ENCODE results near the gene PNMA8C.

Gene PNMA8C

DNA sequence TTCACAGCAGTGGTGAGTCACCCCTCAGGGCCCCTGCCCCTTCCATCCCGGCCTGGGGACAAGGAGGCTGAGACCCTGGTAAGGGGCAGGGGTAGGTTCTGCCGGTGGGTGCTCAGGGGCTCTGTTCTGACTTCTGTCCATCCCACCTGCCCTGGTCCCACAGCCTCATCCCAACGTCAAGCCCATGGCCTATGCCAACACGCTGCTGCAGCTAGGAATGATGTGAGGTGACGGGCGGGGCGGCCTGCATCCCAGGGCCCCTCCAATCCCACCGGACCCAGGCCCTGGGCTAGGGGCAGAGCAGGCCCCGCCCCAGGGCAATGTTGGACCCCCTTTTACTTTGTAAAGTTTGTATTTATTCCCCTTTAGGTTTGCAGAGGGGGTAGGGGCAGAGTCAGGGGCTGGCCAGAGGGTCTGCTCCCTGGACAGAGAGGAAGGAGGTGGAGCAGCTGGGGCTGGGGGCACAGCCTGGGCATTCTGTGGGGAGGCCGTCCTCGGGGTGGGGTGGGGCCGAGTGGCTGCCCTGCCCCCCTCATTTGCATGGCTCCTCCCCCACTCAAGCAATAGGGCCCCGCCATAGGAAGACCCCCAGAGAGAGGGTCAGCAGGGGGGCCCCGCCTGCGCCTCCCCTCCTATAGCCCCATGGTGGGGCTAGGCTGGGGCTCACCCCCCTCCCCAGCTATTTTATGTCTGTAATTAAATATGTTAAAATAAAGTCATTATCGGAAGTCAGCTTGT lies 38.4 kb downstream of the PNMA8C start:
- no peak for DNase-seq (ENCODE audit: low read depth)
- TF ChIP-seq, protein P1, sequence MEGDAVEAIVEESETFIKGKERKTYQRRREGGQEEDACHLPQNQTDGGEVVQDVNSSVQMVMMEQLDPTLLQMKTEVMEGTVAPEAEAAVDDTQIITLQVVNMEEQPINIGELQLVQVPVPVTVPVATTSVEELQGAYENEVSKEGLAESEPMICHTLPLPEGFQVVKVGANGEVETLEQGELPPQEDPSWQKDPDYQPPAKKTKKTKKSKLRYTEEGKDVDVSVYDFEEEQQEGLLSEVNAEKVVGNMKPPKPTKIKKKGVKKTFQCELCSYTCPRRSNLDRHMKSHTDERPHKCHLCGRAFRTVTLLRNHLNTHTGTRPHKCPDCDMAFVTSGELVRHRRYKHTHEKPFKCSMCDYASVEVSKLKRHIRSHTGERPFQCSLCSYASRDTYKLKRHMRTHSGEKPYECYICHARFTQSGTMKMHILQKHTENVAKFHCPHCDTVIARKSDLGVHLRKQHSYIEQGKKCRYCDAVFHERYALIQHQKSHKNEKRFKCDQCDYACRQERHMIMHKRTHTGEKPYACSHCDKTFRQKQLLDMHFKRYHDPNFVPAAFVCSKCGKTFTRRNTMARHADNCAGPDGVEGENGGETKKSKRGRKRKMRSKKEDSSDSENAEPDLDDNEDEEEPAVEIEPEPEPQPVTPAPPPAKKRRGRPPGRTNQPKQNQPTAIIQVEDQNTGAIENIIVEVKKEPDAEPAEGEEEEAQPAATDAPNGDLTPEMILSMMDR (IDR thresholded peaks at IDR 0.05; ENCODE audit: control insufficient read depth, insufficient read depth, low read depth, low read length, missing control alignments): no peak
- H3K4me3 ChIP-seq (ENCODE audit: control insufficient read depth, low read depth, low read length): no peak overlapping the region

DNA sequence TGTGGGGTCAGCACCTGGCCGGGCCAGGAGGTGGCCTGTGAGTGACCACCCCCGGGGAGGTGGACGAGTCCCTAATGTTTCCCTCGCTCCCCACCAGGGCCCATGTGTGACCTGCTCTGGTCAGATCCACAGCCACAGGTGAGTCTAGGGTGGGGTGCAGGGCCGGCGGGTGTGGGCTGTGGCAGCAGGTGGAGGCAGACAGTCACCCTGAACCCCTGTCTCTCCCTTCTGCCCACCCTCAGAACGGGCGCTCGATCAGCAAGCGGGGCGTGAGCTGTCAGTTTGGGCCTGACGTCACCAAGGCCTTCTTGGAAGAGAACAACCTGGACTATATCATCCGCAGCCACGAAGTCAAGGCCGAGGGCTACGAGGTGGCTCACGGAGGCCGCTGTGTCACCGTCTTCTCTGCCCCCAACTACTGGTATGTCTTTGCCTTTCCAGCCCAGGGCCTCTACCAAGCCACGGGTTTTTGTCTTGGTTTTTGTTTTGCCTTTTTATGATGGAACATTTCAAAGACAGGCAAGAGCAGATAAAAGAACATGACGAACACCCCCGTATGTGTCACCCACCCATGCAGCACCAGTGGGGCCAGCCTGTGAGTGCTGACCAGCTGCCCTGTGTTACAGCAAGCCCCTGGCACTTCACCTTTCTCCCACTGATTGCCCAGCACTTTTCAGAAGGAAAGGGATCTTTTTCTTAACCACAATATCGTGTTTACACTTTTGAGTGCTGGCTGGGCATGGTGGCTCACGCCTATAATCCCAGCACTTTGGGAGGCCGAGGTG lies 40.2 kb downstream of the PNMA8C start:
- H3K4me3 ChIP-seq (ENCODE audit: control insufficient read depth, low read depth, low read length): no peak overlapping the region
- no peak for DNase-seq (ENCODE audit: low read depth)
- TF ChIP-seq, protein P1 (IDR thresholded peaks at IDR 0.05; ENCODE audit: control insufficient read depth, insufficient read depth, low read depth, low read length, missing control alignments): no peak

DNA sequence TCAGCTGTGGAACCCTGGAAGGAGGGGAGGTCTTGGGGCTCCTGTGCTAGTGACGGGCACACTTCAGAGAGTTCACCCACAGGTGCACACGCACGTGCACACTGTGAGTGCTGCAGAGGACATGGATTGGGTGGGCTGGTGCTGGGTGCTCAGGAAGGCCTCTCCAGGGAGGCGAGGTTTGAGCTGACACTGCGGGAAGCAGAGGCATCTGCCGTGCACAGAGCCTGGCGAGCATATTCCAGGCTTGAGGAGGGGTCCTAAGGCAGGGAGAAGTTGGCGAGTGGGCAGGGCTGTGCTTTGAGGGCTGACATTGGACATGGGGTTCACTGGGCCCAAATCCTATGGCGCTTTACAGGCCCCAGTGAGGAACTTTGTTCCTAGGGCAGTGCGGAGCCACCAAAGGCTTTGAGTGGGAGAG lies 41.0 kb downstream of the PNMA8C start:
- TF ChIP-seq, protein P1 (IDR thresholded peaks at IDR 0.05; ENCODE audit: control insufficient read depth, insufficient read depth, low read depth, low read length, missing control alignments): no peak
- no peak overlapping the region for H3K4me3 ChIP-seq (ENCODE audit: control insufficient read depth, low read depth, low read length)
- DNase-seq (ENCODE audit: low read depth): no peak

DNA sequence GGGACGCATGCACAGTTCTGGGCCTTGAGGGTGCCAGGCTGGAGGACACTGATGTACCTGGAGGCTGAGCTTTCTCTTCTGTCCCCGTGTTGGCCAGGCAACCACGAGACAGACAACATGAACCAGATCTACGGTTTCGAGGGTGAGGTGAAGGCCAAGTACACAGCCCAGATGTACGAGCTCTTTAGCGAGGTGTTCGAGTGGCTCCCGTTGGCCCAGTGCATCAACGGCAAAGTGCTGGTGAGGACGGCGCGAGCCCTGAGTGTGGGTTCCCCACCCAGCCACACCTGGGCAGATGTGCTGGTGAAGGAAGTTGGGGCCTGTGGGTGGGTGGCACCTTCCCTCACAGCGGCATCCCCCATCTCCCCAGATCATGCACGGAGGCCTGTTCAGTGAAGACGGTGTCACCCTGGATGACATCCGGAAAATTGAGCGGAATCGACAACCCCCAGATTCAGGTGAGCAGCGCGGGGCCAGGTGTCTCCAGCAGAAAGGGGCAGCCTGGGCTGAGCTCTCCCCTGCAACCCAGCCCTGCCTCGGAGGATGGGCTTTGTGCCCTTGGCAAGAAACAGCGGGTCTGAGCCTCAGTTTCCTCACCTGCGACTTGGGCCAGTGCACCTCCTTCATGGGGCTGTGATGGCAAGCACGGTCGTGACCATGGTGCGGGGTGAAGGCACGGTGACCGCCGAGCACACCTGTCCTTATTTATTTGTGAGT lies 41.6 kb downstream of the PNMA8C start:
- TF ChIP-seq, protein P1 (IDR thresholded peaks at IDR 0.05; ENCODE audit: control insufficient read depth, insufficient read depth, low read depth, low read length, missing control alignments): no peak
- H3K4me3 ChIP-seq (ENCODE audit: control insufficient read depth, low read depth, low read length): no peak overlapping the region
- no peak for DNase-seq (ENCODE audit: low read depth)

DNA sequence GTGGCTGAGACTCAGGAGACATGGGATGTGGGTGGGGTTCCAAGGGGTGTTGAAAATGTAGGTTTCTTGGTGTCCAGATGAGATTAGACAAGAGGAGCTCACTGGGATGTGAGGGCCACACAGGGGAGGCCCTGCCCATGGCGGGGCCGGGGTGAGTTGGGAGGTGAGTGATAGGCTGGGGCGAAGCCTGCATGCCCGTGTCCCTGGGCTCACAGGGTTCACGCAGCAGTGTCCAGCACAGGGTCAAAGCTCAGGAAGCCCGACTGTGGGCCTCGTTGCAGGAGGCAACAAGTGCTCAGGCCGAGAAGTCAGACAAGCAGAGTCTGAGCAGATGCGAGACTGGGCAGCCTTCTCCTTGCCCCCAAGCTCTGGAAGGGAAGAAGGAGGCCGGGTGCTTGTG lies 42.6 kb downstream of the PNMA8C start:
- no peak overlapping the region for H3K4me3 ChIP-seq (ENCODE audit: control insufficient read depth, low read depth, low read length)
- DNase-seq (ENCODE audit: low read depth): no peak
- TF ChIP-seq, protein P1 (IDR thresholded peaks at IDR 0.05; ENCODE audit: control insufficient read depth, insufficient read depth, low read depth, low read length, missing control alignments): no peak

DNA sequence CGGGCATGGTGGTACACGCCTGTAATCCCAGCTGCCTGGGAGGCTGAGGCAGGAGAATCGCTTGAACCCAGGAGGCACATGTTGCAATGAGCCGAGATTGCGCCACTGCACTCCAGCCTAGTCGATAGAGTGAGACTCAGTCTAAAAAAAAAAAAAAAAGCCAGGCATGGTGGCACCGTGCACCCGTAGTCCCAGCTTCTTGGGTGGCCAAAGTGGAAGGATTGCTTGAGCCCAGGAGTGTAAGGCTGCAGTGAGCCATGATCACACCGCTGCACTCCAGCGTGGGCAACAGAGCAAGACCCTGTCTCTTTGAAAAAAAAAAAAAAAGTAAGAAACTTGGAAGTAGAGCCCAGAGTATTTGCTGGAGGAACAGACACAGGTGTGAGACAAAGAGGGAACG lies 43.1 kb downstream of the PNMA8C start:
- TF ChIP-seq, protein P1 (IDR thresholded peaks at IDR 0.05; ENCODE audit: control insufficient read depth, insufficient read depth, low read depth, low read length, missing control alignments): no peak
- DNase-seq (ENCODE audit: low read depth): no peak
- H3K4me3 ChIP-seq (ENCODE audit: control insufficient read depth, low read depth, low read length): no peak overlapping the region
